SIG-M5 (cell line): ENCODE measurements around the gene PBX1.

Experiments used
- DNase-seq: peaks from one replicate; lab custom pipeline; 2025; lab: John Stamatoyannopoulos, UW

Gene PBX1

GRCh38 chr1:164781972-164782371 lies 223.0 kb downstream of the PBX1 start:
- DNase-seq = no peak

- DNase-seq = no peak
Observed at GRCh38 chr1:164783778-164784555, 225.0 kb downstream of the PBX1 start.

GRCh38 chr1:164784960-164785359 lies 226.0 kb downstream of the PBX1 start:
- DNase-seq = no peak

GRCh38 chr1:164785841-164786534 lies 227.0 kb downstream of the PBX1 start:
- DNase-seq = no peak

GRCh38 chr1:164786980-164787833 lies 228.2 kb downstream of the PBX1 start:
- DNase-seq = peak; percentile 3

- no peak for DNase-seq
Observed at GRCh38 chr1:164787834-164788231, 228.8 kb downstream of the PBX1 start.

- DNase-seq = no peak
Observed at GRCh38 chr1:164790081-164790480, 231.1 kb downstream of the PBX1 start.

GRCh38 chr1:164792410-164793004 lies 233.5 kb downstream of the PBX1 start:
- DNase-seq = no peak

GRCh38 chr1:164794356-164794755 lies 235.4 kb downstream of the PBX1 start:
- no peak for DNase-seq

- DNase-seq = no peak
Observed at GRCh38 chr1:164796916-164797315, 237.9 kb downstream of the PBX1 start.

GRCh38 chr1:164801246-164801731 lies 242.3 kb downstream of the PBX1 start:
- no peak for DNase-seq

- no peak for DNase-seq
Observed at GRCh38 chr1:164801791-164802502, 243.0 kb downstream of the PBX1 start.

- DNase-seq = no peak
Observed at GRCh38 chr1:164802529-164803282, 243.7 kb downstream of the PBX1 start.

- no peak for DNase-seq
Observed at GRCh38 chr1:164803366-164803765, 244.4 kb downstream of the PBX1 start.

GRCh38 chr1:164804366-164804765 lies 245.4 kb downstream of the PBX1 start:
- no peak for DNase-seq

- no peak for DNase-seq
Observed at GRCh38 chr1:164805399-164805798, 246.4 kb downstream of the PBX1 start.

- no peak for DNase-seq
Observed at GRCh38 chr1:164806531-164806930, 247.5 kb downstream of the PBX1 start.

- DNase-seq = no peak
Observed at GRCh38 chr1:164813776-164814175, 254.8 kb downstream of the PBX1 start.

GRCh38 chr1:164821648-164822047 lies 262.7 kb downstream of the PBX1 start:
- DNase-seq = no peak

GRCh38 chr1:164823486-164824279 lies 264.7 kb downstream of the PBX1 start:
- DNase-seq = no peak
